GM18511 (cell line): ENCODE results near the gene OR51I2.

Experiments
- ATAC-seq: cut with Tn5 transposase; IDR thresholded peaks from one replicate; pipeline ENCODE4 v1.9.1; 2021; ENCODE audit warnings: mild to moderate bottlenecking, moderate library complexity; ENCODE audit not compliant: unreplicated experiment

OR51I2 gene

DNA sequence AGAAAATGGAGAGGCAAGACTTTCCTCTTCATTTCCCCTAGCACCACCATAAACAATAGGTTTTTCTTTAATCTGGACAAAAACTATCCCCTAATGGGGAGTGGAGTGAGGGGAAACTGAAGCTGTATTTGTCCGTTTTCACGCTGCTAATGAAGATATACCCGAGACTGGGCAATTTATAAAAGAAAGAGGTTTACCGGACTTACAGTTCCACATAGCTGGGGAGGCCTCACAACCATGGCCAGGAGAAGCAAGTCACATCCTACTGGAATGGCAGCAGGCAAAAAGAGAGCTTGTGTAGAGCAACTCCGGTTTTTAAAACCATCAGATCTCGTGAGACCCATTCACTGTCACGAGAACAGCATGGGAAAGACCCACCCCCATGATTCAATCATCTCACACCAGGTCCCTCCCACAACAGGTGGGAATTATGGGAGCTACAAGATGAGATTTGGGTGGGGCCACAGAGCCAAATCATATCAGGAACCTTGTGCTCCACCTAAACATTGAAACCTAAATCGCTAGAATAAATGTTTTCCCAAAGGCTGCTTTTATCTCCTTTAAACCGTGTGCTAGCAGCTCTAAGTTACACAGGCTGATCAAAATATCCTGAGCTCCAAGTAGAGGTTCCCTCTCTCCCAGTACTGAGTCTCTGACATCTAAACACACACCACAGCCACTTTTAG lies 56.4 kb downstream of the OR51I2 start:
- no peak for ATAC-seq
